ENCODE data around the gene FUZ.

DNA sequence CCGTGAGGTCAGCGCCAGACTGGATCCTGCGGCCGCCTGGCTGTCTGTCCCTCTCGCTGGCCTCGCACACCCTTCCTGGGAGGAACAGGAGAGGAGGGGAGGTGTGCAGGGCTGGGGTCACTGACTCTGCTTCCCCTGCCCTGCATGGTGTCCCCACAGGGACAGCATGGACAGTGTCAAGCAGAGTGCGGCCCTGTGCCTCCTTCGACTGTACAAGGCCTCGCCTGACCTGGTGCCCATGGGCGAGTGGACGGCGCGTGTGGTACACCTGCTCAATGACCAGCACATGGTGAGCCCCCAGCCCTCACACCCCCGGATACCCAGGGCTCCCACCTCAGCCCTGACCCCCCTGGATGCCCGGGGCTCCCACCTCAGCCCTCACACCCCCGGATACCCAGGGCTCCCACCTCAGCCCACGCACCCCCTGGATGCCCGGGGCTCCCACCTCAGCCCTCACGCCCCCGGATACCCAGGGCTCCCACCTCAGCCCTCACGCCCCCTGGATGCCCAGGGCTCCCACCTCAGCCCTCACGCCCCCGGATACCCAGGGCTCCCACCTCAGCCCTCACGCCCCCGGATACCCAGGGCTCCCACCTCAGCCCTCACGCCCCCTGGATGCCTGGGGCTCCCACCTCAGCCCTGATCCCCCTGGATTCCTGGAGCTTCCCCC is 21.2 kb downstream of the FUZ start:
- no peak for TF ChIP-seq CTCF (IDR thresholded peaks at IDR 0.05)
- TF ChIP-seq POLR2A (IDR thresholded peaks at IDR 0.05) = no peak

Data from thyroid gland (tissue), 4 donors.